PFSK-1 (cell line): ENCODE data around the gene SV2C.

Source experiments
- FOXP2 ChIP-seq: optimal IDR thresholded peaks from 2 replicates; pipeline ENCODE3; 2011; ENCODE audit warnings: borderline replicate concordance, control low read depth, inconsistent platforms; ENCODE audit not compliant: insufficient read depth; ENCODE audit errors: extremely low read length, extremely low read depth
- POLR2AphosphoS5 ChIP-seq: IDR thresholded peaks from 2 replicates; pipeline ENCODE4 v1.6.1; 2012; ENCODE audit warnings: low read depth, mild to moderate bottlenecking, control low read depth, low read length, moderate library complexity
- SIN3A ChIP-seq: IDR thresholded peaks from 2 replicates; pipeline ENCODE4 v1.6.1; 2012; ENCODE audit warnings: mild to moderate bottlenecking, low read length, moderate library complexity, borderline replicate concordance; ENCODE audit not compliant: insufficient read depth
- TAF1 ChIP-seq: IDR thresholded peaks from 2 replicates; pipeline ENCODE4 v1.6.1; 2012; ENCODE audit warnings: low read length, control low read depth, borderline replicate concordance; ENCODE audit not compliant: insufficient read depth
- TF ChIP-seq, protein P1 (sequence below), 2 experiments: IDR thresholded peaks; 2 replicates each; pipeline versions ENCODE4 v1.6.1 to v1.8.0; 2011 to 2012; ENCODE audit warnings: low read depth in 2 of 2, low read length in 2 of 2, control low read depth in 1 of 2, inconsistent platforms in 1 of 2, mild to moderate bottlenecking in 1 of 2, moderate library complexity in 1 of 2; ENCODE audit not compliant: insufficient read depth in 1 of 2

SV2C gene

DNA sequence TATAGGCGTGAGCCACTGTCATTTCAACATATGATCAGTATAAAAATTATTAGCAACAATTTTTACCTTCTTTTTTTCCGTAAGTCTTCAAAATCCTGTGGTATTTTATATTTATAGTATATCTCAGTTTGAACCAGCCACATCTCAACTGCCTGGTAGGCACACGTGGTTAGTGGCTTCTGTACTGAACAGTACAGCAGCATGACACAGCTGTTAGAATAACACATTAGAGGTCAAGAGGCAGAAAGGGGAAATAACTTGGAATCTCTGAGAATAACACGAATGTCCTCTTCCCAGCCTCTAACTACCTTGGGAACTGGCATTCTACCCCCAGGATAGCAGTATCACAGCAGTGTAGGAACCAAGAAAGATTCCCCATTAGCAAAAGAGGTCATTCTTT lies 211.4 kb downstream of the SV2C start:
- TF ChIP-seq TAF1, result no peak
- no peak for TF ChIP-seq SIN3A
- TF ChIP-seq, protein P1, sequence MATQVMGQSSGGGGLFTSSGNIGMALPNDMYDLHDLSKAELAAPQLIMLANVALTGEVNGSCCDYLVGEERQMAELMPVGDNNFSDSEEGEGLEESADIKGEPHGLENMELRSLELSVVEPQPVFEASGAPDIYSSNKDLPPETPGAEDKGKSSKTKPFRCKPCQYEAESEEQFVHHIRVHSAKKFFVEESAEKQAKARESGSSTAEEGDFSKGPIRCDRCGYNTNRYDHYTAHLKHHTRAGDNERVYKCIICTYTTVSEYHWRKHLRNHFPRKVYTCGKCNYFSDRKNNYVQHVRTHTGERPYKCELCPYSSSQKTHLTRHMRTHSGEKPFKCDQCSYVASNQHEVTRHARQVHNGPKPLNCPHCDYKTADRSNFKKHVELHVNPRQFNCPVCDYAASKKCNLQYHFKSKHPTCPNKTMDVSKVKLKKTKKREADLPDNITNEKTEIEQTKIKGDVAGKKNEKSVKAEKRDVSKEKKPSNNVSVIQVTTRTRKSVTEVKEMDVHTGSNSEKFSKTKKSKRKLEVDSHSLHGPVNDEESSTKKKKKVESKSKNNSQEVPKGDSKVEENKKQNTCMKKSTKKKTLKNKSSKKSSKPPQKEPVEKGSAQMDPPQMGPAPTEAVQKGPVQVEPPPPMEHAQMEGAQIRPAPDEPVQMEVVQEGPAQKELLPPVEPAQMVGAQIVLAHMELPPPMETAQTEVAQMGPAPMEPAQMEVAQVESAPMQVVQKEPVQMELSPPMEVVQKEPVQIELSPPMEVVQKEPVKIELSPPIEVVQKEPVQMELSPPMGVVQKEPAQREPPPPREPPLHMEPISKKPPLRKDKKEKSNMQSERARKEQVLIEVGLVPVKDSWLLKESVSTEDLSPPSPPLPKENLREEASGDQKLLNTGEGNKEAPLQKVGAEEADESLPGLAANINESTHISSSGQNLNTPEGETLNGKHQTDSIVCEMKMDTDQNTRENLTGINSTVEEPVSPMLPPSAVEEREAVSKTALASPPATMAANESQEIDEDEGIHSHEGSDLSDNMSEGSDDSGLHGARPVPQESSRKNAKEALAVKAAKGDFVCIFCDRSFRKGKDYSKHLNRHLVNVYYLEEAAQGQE (IDR thresholded peaks at IDR 0.05; ENCODE audit: insufficient read depth in 1 of 2, low read depth in 2 of 2, low read length in 2 of 2), result no peak
- no peak for TF ChIP-seq FOXP2
- no peak for TF ChIP-seq POLR2AphosphoS5

DNA sequence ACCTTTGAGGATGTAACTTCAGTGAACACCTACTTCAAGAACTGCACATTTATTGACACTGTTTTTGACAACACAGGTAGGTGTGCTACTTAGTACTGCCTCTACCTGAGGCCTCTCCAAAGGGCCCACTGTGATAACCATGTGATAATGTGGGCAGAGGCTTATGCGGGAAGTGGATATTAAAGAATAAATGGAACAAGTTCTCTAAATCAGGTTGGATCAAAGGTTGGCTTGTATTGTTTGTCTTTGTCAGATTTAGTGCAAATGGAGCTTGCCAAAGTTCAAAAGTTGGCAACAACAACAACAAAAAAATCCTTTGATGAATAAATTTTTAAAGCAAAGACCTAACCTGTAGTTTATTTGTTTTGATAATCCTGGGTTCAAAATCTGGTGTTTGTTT lies 215.7 kb downstream of the SV2C start:
- no peak for TF ChIP-seq SIN3A
- TF ChIP-seq, protein P1 (IDR thresholded peaks at IDR 0.05; ENCODE audit: insufficient read depth in 1 of 2, low read depth in 2 of 2, low read length in 2 of 2), result no peak
- TF ChIP-seq FOXP2, result no peak
- TF ChIP-seq TAF1, result no peak
- TF ChIP-seq POLR2AphosphoS5, result no peak

DNA sequence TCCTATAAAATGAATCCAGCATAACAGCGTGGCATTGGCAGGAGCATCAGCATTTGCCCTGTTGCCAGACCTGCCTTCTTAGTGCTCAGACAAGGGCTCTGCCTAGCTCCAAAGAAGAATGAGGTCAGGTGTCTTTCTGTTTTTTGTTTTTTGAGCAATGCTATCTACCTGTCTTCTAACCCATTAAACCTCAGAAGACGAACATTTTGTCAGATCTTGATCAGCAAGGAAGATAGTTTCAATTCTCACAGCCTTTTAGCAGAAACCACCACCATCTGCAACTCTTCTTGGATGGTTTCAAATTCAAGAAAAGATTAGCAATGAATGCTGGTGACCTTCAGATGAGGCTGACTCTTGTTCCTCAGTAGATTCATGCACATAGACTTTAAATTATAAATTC lies 216.4 kb downstream of the SV2C start:
- TF ChIP-seq FOXP2 (no peak), TAF1 (no peak), POLR2AphosphoS5 (no peak), SIN3A (no peak)
- TF ChIP-seq, protein P1 (IDR thresholded peaks at IDR 0.05; ENCODE audit: insufficient read depth in 1 of 2, low read depth in 2 of 2, low read length in 2 of 2), result no peak

DNA sequence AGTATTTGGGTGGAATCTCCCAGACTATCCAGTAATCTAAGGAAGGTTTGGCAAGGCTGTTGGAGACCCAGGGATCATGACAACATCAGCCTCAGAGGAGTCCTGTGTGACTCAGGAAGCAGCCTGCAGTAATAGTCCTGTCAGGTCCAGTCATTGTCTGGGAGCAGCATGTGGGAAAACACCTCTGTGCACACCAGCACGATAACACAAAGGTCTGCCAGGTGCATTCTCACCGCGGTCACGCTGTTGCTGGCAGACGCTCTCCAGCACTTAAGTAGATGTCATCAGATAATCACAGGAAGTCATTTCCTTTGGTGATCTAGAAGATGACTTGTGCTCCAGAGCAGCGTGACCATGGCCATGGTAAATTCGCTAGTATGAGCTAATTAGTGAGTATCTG lies 220.7 kb downstream of the SV2C start:
- TF ChIP-seq POLR2AphosphoS5, result no peak
- TF ChIP-seq SIN3A, result no peak
- TF ChIP-seq, protein P1 (IDR thresholded peaks at IDR 0.05; ENCODE audit: insufficient read depth in 1 of 2, low read depth in 2 of 2, low read length in 2 of 2), result no peak
- no peak for TF ChIP-seq TAF1
- no peak for TF ChIP-seq FOXP2

DNA sequence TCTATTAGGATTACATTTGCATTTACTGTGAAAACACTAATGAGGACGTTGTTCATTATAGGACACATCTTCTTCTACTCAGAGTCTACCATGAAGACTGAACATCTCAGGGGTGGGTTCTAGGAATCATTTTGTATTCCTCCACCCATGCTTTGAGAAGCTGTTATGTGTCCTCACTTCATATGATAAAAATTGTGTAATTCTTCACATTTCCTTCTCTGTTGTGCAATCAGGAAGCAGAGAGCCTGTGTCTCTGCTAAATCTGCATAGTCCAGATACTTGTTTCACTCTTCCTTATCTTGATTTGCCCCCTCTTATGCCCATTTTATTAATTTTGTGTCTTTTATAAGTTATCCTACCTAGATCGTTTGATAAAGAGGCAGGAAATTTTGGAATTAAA lies 222.1 kb downstream of the SV2C start:
- TF ChIP-seq, protein P1 (IDR thresholded peaks at IDR 0.05; ENCODE audit: insufficient read depth in 1 of 2, low read depth in 2 of 2, low read length in 2 of 2), result no peak
- TF ChIP-seq POLR2AphosphoS5 (no peak), FOXP2 (no peak), TAF1 (no peak), SIN3A (no peak)
